Epithelial cell of esophagus (primary cell): ENCODE measurements around the gene ASB14.

ENCODE experiments used
- DNase-seq: peaks from one replicate; pipeline ENCODE4 v3.0.0; 2010; ENCODE audit warnings: low read depth
- H3K4me3 ChIP-seq: 2 replicates; pipeline ENCODE4 v1.5.1; 2011; ENCODE audit warnings: mild to moderate bottlenecking, low read length, control low read depth
- TF ChIP-seq, protein P1 (sequence below): IDR thresholded peaks from 2 replicates; pipeline ENCODE4 v1.5.1; 2011; ENCODE audit warnings: low read depth, mild to moderate bottlenecking, low read length, control low read depth, inconsistent platforms; ENCODE audit not compliant: insufficient read depth; ENCODE audit errors: missing control alignments

Gene ASB14

DNA sequence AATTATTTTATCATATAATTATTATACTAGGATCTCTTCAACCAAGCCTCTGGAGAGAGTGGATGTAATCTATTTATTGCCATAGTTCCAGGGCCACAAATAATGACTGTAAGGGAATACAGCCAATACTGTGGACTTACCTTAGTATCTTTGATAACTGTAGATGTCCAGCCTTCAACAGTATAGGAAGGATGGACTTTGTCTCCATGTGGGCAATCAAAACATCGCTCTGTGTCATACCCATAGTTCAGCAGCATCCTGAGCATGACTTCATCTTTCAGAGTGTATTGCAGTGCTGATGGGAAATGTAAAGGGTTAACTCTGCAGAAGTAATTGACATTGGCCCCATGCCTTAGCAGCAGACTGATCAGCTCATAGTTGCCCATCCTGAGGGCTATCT, 14.2 kb downstream of the ASB14 start:
- TF ChIP-seq, protein P1, sequence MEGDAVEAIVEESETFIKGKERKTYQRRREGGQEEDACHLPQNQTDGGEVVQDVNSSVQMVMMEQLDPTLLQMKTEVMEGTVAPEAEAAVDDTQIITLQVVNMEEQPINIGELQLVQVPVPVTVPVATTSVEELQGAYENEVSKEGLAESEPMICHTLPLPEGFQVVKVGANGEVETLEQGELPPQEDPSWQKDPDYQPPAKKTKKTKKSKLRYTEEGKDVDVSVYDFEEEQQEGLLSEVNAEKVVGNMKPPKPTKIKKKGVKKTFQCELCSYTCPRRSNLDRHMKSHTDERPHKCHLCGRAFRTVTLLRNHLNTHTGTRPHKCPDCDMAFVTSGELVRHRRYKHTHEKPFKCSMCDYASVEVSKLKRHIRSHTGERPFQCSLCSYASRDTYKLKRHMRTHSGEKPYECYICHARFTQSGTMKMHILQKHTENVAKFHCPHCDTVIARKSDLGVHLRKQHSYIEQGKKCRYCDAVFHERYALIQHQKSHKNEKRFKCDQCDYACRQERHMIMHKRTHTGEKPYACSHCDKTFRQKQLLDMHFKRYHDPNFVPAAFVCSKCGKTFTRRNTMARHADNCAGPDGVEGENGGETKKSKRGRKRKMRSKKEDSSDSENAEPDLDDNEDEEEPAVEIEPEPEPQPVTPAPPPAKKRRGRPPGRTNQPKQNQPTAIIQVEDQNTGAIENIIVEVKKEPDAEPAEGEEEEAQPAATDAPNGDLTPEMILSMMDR = no peak
- DNase-seq = no peak
- no peak overlapping the region for H3K4me3 ChIP-seq

DNA sequence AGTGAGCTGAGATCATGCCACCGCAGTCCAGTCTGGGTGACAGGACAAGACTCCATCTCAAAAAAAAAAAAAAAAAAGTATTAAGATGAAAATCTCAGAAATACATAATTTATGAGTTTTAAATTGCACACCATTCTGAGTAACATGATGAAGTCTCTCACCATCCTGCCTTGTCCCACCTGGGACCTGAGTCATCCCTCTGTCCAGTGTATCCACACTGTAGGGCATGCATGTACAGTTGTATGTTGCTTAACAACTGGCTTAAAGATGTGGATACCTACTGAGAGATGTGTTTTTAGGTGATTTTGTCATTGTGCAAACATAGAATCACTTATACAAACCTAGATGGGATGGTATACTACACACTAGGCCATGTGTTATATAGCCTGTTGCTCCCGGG, 17.1 kb downstream of the ASB14 start:
- TF ChIP-seq, protein P1 = no peak
- peak; percentile 27 for DNase-seq

DNA sequence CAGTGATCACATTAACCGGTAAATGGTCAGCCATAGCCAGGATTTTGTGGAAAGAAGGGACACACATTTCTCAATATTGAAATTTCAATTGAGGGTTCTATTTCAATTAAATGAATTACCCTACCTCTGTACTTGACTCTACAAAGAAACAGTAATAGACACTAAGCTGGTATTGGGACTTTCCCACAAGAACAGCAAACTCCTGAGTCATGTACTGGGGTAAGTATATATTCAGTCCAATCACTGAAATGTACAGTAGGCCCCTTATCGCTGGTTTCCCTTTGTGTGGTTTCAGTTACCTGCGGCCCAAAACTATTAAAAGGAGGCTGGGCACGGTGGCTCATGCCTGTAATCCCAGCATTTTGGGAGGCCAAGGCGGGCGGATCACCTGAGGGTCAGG, 17.6 kb downstream of the ASB14 start:
- peak; percentile 16 for DNase-seq
- TF ChIP-seq, protein P1 = no peak
- no peak overlapping the region for H3K4me3 ChIP-seq

More for the DNA sequence above, 17.1 kb downstream of the ASB14 start:
- no peak overlapping the region for H3K4me3 ChIP-seq

DNA sequence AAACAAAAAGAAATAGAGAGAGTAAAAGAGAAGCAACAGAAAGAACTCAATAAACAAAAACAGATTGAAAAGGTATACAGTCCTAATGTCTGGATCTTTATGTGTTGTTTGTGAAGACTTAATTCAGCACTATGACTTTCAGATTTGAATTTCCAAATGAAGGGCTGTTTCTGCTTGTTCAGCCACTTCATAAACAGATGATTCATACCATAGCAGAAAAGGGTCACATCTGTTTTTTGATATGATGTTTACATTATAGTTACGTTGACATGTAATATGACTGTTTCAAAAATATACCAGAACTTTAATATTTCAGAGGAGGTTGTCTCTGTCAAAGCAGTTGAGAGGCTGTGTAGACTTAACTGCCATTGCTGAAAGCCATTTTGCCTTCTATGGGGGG, 24.1 kb downstream of the ASB14 start:
- DNase-seq = no peak
- TF ChIP-seq, protein P1 = no peak
- H3K4me3 ChIP-seq = no peak overlapping the region

DNA sequence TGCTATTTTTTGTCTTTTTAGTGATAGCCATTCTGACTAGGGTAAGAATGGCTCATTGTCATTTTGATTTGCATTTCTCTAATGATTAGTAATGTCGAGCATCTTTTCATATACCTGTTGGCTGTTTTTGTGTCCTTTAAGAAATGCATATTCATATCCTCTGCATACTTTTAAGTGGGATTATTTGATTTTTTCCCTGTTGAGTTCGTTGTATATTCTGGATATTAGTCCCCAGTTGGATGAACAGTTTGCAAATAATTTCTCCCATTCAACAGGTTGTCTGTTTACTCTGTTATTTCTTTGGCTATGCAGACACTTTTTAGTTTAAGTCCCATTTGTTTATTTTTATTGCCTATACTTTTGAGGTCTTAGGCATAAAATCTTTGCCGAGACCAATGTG, 30.6 kb downstream of the ASB14 start:
- no peak overlapping the region for H3K4me3 ChIP-seq
- TF ChIP-seq, protein P1 = no peak
- DNase-seq = no peak

DNA sequence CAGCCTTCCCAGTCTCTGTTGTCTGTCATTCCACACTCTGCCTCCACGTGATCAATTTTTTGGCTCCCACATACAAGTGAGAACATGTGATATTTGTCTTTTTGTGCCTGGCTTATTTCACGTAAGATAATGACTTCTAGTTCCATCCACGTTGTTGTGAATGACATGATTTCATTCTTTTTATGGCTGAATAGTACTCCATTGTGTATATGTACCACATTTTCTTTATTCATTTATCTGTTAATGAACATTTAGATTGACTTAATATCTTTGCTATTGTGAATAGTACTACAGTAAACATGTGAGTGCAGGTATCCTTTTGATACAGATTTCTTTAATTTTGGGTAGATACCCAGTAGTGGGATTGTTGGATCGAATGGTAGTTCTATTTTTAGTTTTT, 31.4 kb downstream of the ASB14 start:
- DNase-seq = no peak
- TF ChIP-seq, protein P1 = no peak
- no peak overlapping the region for H3K4me3 ChIP-seq

DNA sequence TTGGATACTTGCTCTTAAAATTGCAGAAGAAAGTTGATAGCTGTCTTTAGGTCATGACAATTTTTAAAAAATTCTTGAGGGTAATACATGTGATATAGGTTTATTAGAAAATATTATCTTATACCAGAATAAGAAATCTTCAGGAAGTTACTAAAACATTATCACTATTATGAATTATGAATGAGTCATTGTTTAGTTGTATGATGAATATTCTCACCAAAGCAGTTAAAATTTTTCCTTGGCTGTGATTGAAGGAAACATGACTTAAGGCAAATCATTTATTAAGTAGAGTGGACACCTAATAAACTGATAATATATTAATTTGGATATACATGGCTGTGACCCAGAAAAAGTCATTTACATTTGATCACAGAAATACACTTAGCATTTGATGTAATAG, 34.8 kb downstream of the ASB14 start:
- H3K4me3 ChIP-seq = no peak overlapping the region
- TF ChIP-seq, protein P1 = no peak
- DNase-seq = peak; percentile 2
